Measurements from ENCODE around the gene BBOX1.

Gene BBOX1

DNA sequence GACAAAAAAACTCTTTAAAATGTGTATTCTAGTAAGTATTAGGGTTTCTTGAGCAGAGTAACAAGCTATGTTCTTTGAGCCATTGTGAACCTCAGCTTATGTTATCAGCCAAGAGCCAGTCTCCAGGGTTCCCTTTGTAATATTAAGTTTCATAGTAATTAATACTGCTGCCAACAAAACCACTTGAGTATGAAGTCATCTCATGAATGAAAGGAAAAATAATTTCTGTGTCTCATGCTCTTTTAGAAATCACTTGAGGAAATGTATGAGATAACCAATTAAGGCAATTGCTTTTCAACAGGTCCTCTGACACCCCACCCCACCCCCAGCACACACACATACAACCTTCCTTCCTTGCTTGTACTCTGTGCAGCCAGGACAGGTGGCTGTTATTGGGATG lies 59.9 kb downstream of the BBOX1 start:
- no peaks in the 10 kb centered on the region for H3K36me3 ChIP-seq (ENCODE audit: insufficient read depth, low read length)

DNA sequence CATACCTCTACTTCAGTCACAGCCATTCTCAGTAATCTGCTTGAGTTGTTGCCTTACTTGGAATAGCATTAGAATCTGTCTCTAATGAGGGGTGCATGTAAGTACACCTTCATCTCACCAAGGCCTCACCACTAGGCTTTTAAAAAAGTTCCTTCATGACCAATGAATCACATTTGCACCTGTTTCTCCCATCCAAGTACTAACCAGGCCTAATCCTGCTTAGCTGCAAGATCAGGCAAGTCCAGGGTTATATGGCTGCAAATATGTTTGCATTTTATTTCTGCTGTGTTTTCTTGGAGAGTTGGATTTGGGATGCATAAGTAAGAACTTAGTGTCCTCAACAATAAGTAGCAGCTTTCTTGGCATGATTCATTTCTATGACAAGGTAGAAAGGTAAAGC lies 66.9 kb downstream of the BBOX1 start:
- Histone ChIP-seq H3K9me3 (ENCODE audit: low read length) (no peaks in the 10 kb centered on the region), H3K27me3 (ENCODE audit: insufficient read depth, low read length) (no peaks in the 10 kb centered on the region), H3K4me3 (ENCODE audit: low read length) (no peak overlapping the region)

More for the DNA sequence above, 59.9 kb downstream of the BBOX1 start:
- no peaks in the 10 kb centered on the region for H3K27me3 ChIP-seq (ENCODE audit: insufficient read depth, low read length)
- H3K9me3 ChIP-seq (ENCODE audit: low read length): no peaks in the 10 kb centered on the region
- H3K4me3 ChIP-seq (ENCODE audit: low read length): no peak overlapping the region
- no peaks in the 10 kb centered on the region for H3K4me1 ChIP-seq (ENCODE audit: insufficient read depth, low read length)
- H2AFZ ChIP-seq (ENCODE audit: low read depth, low read length): no peak overlapping the region

DNA sequence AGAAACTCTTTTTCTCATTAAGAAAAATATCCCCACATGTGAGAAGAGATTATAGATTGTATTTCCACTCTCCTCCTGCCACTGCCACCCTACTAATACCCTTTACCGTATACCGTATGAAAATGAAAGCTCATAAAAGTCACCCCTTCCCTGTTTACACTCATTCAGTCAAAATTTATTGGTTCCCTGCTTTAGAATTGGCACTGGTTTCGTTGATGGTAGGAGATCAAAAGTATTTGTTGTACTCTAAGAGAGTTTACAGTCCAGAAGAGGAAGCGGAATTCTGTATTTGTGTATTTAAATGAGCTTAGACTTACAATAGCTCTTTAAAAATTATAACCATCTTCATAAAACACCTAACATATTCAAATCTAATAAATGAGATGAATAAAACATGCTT lies 68.2 kb downstream of the BBOX1 start:
- no peaks in the 10 kb centered on the region for H3K9me3 ChIP-seq (ENCODE audit: low read length)
- no peak overlapping the region for H2AFZ ChIP-seq (ENCODE audit: low read depth, low read length)
- H3K27me3 ChIP-seq (ENCODE audit: insufficient read depth, low read length): no peaks in the 10 kb centered on the region
- H3K36me3 ChIP-seq (ENCODE audit: insufficient read depth, low read length): no peaks in the 10 kb centered on the region
- H3K4me3 ChIP-seq (ENCODE audit: low read length): no peak overlapping the region
- peaks cover 7% of the 10 kb centered on the region for H3K4me1 ChIP-seq (ENCODE audit: insufficient read depth, low read length)

More for the DNA sequence above, 66.9 kb downstream of the BBOX1 start:
- H2AFZ ChIP-seq (ENCODE audit: low read depth, low read length): no peak overlapping the region
- no peaks in the 10 kb centered on the region for H3K36me3 ChIP-seq (ENCODE audit: insufficient read depth, low read length)
- peaks cover 7% of the 10 kb centered on the region for H3K4me1 ChIP-seq (ENCODE audit: insufficient read depth, low read length)

DNA sequence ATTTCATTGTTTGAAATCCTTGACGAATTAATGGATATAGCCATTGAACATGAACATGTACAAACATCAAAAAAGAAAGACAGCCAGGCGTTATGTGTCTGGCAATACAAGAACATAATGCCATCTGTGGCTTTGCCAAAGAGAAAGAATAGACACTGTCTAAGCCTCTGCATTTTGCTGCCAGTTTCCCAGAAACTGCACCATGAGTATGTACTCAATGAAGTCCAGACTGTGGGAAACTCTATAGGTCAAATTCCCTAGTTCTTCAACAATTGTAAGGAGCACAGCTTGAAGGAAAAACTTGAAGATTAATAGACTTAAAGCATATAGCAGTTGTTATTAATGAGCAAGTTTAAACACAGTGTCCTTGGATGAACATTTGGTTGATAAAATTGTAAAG lies 71.3 kb downstream of the BBOX1 start:
- H2AFZ ChIP-seq (ENCODE audit: low read depth, low read length): no peak overlapping the region
- H3K9me3 ChIP-seq (ENCODE audit: low read length): no peaks in the 10 kb centered on the region
- peaks cover 7% of the 10 kb centered on the region for H3K4me1 ChIP-seq (ENCODE audit: insufficient read depth, low read length)
- no peak overlapping the region for H3K4me3 ChIP-seq (ENCODE audit: low read length)
- H3K36me3 ChIP-seq (ENCODE audit: insufficient read depth, low read length): no peaks in the 10 kb centered on the region
- H3K27me3 ChIP-seq (ENCODE audit: insufficient read depth, low read length): no peaks in the 10 kb centered on the region

DNA sequence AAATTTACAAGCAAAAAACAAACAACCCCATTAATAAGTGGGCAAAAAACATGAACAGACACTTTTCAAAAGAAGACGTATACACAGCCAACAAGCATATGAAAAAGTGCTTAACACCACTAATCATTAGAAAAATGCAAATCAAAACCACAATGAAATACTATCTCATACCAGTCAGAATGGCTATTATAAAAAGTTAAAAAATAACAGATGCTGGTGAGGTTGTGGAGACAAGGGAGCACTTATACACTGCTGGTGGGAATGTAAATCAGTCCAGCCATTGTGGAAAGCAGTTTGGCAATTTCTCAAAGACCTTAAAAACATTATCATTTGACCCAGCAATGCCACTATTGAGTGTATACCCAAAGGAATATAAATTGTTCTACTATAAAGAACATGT lies 72.3 kb downstream of the BBOX1 start:
- Histone ChIP-seq H3K36me3 (ENCODE audit: insufficient read depth, low read length) (no peaks in the 10 kb centered on the region), H3K4me3 (ENCODE audit: low read length) (no peak overlapping the region), H2AFZ (ENCODE audit: low read depth, low read length) (no peak overlapping the region), H3K27me3 (ENCODE audit: insufficient read depth, low read length) (no peaks in the 10 kb centered on the region), H3K4me1 (ENCODE audit: insufficient read depth, low read length) (peaks cover 7% of the 10 kb centered on the region), H3K9me3 (ENCODE audit: low read length) (no peaks in the 10 kb centered on the region)

DNA sequence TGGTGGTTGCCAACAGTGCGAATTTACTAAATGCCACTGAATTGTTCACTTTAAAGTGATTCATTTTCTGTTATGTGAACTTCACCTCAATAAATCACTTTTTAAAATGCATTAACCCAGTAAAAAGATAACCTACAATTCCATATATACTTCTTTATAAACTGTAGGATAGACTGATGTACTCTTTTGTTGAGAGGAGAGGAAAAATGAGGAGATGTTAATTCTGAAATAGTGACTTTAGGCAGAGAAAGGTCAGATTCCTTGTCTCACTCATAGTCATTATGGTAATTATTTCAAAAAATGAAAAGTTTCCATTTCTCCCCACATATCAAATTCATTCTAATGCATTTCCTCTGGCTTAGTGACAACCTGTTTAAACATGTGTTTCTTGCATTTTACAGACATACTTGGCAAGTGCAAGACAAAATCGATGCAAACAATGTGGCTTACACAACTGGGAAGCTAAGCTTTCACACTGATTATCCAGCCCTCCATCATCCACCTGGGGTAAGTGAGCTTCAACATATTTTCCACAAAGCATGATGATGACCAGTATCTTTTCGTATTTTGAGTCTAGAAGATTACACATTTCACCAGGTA lies 74.5 kb downstream of the BBOX1 start:
- Histone ChIP-seq H3K4me1 (ENCODE audit: insufficient read depth, low read length) (peaks cover 12% of the 10 kb centered on the region), H3K27me3 (ENCODE audit: insufficient read depth, low read length) (no peaks in the 10 kb centered on the region), H3K9me3 (ENCODE audit: low read length) (no peaks in the 10 kb centered on the region), H2AFZ (ENCODE audit: low read depth, low read length) (no peak overlapping the region), H3K4me3 (ENCODE audit: low read length) (no peak overlapping the region), H3K36me3 (ENCODE audit: insufficient read depth, low read length) (no peaks in the 10 kb centered on the region)

DNA sequence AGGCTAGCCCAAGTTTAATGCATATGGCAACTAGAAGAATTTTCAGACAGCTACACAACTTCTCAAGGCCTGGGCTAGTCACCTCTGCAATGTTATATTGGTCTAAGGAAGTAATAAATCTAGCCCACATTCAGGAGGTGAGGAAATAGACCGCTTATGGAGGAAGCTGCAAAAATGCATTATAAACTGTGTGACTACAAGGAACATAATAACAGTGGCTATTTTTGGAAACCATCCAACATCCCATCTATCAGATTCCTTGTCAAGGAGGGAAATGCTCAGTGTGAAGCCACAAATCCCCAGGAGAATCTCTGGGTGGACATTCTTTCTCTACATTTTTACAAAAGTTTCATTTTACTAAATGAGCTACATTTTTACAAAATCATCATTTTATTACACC lies 76.1 kb downstream of the BBOX1 start:
- Histone ChIP-seq H3K27me3 (ENCODE audit: insufficient read depth, low read length) (no peaks in the 10 kb centered on the region), H3K9me3 (ENCODE audit: low read length) (no peaks in the 10 kb centered on the region), H3K4me3 (ENCODE audit: low read length) (no peak overlapping the region), H3K36me3 (ENCODE audit: insufficient read depth, low read length) (no peaks in the 10 kb centered on the region), H3K4me1 (ENCODE audit: insufficient read depth, low read length) (peaks cover 12% of the 10 kb centered on the region), H2AFZ (ENCODE audit: low read depth, low read length) (no peak overlapping the region)

DNA sequence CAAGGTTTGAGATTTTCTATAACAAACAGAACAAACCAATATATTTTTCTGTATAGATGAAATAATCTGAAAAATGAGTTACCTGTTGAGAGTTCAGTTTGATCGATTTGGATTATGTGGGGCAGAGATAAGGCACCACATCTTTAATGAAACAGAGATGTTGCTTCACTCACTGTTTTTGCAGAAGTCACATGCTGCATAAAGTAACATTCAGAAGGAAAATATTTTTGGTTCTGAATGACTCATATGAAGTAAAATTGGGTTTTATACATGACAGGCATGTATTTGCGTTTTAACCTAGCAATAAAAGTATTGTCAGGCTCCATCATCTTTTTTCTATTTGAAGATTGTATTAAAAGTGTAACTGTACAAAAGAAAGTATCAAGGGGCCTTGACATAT lies 77.8 kb downstream of the BBOX1 start:
- Histone ChIP-seq H2AFZ (ENCODE audit: low read depth, low read length) (no peak overlapping the region), H3K4me1 (ENCODE audit: insufficient read depth, low read length) (peaks cover 5% of the 10 kb centered on the region), H3K27me3 (ENCODE audit: insufficient read depth, low read length) (no peaks in the 10 kb centered on the region), H3K9me3 (ENCODE audit: low read length) (no peaks in the 10 kb centered on the region), H3K4me3 (ENCODE audit: low read length) (no peak overlapping the region), H3K36me3 (ENCODE audit: insufficient read depth, low read length) (no peaks in the 10 kb centered on the region)

DNA sequence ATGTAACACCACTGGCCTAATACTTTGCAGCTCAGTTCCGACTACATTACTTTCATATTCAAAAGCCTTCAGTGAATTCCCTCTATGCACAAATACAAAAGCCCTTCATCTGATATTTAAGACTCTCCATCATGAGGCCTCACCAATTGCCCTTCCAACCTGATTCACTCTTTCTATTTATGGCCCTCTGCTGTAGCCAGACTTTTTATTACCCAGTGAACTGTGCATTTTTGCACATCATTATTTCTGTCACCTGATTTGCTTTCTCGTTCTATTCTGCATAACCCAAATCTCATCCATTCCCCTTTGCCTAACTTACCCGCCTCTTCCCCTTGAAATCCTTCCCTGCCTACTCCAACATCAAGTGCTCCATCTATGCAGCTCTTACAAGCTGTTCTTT lies 78.3 kb downstream of the BBOX1 start:
- Histone ChIP-seq H3K27me3 (ENCODE audit: insufficient read depth, low read length) (no peaks in the 10 kb centered on the region), H3K9me3 (ENCODE audit: low read length) (no peaks in the 10 kb centered on the region), H3K4me3 (ENCODE audit: low read length) (no peak overlapping the region), H3K36me3 (ENCODE audit: insufficient read depth, low read length) (no peaks in the 10 kb centered on the region), H2AFZ (ENCODE audit: low read depth, low read length) (no peak overlapping the region), H3K4me1 (ENCODE audit: insufficient read depth, low read length) (peaks cover 5% of the 10 kb centered on the region)

DNA sequence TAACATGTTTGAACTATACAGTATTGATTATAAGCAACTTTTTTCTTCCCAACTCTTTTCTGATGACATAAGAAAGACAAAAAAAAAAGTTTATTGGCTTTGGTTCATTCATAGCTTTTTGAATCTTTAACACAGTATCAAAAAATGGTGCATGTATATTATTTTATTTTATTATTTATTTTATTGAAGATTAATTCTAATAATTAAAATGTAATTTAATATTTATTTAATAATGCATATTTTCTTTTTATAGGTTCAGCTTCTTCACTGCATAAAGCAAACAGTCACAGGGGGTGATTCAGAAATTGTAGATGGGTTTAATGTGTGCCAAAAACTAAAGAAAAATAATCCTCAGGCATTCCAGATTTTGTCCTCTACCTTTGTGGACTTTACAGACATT lies 78.8 kb downstream of the BBOX1 start:
- Histone ChIP-seq H3K9me3 (ENCODE audit: low read length) (no peaks in the 10 kb centered on the region), H3K4me1 (ENCODE audit: insufficient read depth, low read length) (peaks cover 5% of the 10 kb centered on the region), H3K27me3 (ENCODE audit: insufficient read depth, low read length) (no peaks in the 10 kb centered on the region), H3K36me3 (ENCODE audit: insufficient read depth, low read length) (no peaks in the 10 kb centered on the region), H3K4me3 (ENCODE audit: low read length) (no peak overlapping the region), H2AFZ (ENCODE audit: low read depth, low read length) (no peak overlapping the region)

DNA sequence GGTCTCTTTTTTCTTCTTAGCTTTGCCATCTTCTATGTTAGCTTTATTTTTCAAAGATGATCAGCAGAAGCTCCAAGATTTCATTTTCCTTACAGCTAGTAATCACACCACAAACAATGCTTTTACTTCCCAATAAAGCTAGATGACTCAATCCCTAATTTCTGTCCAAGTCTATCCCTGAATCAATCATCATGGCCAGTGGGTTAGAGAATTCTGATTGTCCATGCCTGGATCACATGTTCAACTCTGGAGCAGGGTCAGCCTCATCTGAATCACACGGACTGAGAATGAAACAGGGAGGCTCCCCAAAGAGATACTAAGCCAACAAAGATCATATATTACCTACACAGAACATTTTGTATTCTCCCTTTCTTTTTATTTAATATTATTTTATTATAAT lies 79.6 kb downstream of the BBOX1 start:
- no peaks in the 10 kb centered on the region for H3K9me3 ChIP-seq (ENCODE audit: low read length)
- H3K4me1 ChIP-seq (ENCODE audit: insufficient read depth, low read length): peaks cover 5% of the 10 kb centered on the region
- no peak overlapping the region for H2AFZ ChIP-seq (ENCODE audit: low read depth, low read length)
- H3K27me3 ChIP-seq (ENCODE audit: insufficient read depth, low read length): no peaks in the 10 kb centered on the region
- no peak overlapping the region for H3K4me3 ChIP-seq (ENCODE audit: low read length)
- no peaks in the 10 kb centered on the region for H3K36me3 ChIP-seq (ENCODE audit: insufficient read depth, low read length)

DNA sequence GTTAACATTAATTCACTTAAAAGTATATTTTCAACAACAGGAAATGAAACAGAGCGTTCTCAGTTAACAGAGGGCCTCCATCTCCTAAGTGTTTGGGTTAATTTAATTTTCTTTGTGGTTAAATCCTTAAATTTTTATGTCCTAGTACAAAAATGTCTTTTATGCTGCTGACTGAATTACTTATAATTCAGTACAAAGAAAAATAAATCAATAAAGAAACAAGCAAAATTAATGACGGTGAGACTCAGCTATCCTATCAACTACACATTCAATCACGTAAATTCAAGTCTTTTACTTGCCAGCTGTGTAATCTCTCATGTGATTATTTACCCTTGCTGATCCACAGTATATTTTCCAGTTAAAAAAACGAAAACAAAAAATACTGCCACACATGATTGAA lies 81.4 kb downstream of the BBOX1 start:
- Histone ChIP-seq H3K36me3 (ENCODE audit: insufficient read depth, low read length) (no peaks in the 10 kb centered on the region), H3K4me3 (ENCODE audit: low read length) (no peak overlapping the region), H3K9me3 (ENCODE audit: low read length) (no peaks in the 10 kb centered on the region), H3K27me3 (ENCODE audit: insufficient read depth, low read length) (no peaks in the 10 kb centered on the region), H3K4me1 (ENCODE audit: insufficient read depth, low read length) (peaks cover 5% of the 10 kb centered on the region), H2AFZ (ENCODE audit: low read depth, low read length) (no peak overlapping the region)

DNA sequence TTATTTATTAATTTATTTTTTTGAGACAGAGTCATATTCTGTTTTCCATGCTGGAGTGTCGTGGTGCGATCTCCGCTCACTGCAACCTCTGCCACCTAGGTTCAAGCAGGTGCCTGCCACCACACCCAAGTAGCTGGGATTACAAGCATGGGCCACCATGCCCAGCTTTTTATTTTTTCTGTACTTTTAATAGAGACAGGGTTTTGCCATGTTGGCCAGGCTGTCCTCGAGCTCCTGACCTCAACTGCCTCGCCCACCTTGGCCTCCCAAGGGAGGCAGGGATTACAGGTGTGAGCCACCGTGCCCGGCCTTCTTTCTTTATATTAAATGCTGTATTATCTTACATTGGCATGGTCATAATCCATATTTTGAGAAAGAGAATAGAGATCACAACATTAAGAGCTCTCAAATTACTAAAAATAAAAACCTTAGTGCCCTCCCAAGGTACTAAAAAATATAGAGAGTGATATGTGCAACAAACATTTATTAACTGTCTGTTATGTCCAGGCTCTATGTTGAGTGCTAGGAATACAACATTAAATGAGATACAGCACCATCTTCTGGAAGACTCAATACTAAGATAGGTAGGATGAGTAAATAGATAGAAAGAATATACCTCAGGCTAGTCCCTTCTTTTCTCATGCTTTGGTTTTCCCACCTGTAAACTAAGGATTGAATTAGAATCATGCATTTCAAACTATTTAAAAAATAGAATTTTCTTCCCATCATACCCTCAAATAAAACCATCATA lies 84.1 kb downstream of the BBOX1 start:
- Histone ChIP-seq H2AFZ (ENCODE audit: low read depth, low read length) (no peak overlapping the region), H3K36me3 (ENCODE audit: insufficient read depth, low read length) (no peaks in the 10 kb centered on the region), H3K27me3 (ENCODE audit: insufficient read depth, low read length) (no peaks in the 10 kb centered on the region), H3K9me3 (ENCODE audit: low read length) (no peaks in the 10 kb centered on the region), H3K4me1 (ENCODE audit: insufficient read depth, low read length) (no peaks in the 10 kb centered on the region), H3K4me3 (ENCODE audit: low read length) (no peak overlapping the region)

DNA sequence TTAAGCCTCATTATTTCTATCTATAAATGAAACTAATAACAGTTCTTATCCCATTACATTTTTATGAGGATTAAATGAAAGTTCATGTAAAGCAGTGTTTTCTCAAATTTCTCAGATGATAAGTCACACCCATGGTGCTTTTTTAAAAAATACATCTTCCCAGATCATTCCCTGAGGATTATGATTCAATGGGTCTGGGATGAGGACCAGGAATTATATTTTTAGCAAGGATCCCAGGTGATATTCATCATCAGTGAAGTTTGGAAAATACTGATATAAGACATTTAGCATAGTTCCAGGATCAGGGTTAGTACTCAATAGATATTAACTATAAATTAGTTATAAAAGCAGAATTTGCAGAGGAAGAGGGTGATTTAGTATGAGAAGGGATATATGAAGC lies 89.1 kb downstream of the BBOX1 start:
- Histone ChIP-seq H3K36me3 (ENCODE audit: insufficient read depth, low read length) (no peaks in the 10 kb centered on the region), H2AFZ (ENCODE audit: low read depth, low read length) (no peak overlapping the region), H3K4me3 (ENCODE audit: low read length) (no peak overlapping the region), H3K27me3 (ENCODE audit: insufficient read depth, low read length) (no peaks in the 10 kb centered on the region), H3K4me1 (ENCODE audit: insufficient read depth, low read length) (no peaks in the 10 kb centered on the region), H3K9me3 (ENCODE audit: low read length) (peaks cover 2% of the 10 kb centered on the region)

Measured in neuron (in vitro differentiated cells).